Prostate gland (tissue), 2 donors: ENCODE measurements around the gene CTXN2.

Source experiments
- POLR2AphosphoS5 ChIP-seq: sonication (generic); formaldehyde crosslinking; IDR thresholded peaks from one replicate; pipeline ENCODE4 v1.6.1; 2017; ENCODE audit warnings: antibody characterized with exemption
- TF ChIP-seq, protein P1 (sequence below), 4 experiments: fragments of 200-600 bp in 2 of 4; fragments of 450-650 bp in 2 of 4; sonication (generic) in 2 of 4; IDR thresholded peaks; 1 replicate in 3 of 4; 2 replicates in 1 of 4; pipeline ENCODE4 v1.5.1; 2016 to 2019; ENCODE audit warnings: antibody characterized with exemption in 4 of 4, mild to moderate bottlenecking in 2 of 4, moderate library complexity in 2 of 4

- TF ChIP-seq, protein P1, sequence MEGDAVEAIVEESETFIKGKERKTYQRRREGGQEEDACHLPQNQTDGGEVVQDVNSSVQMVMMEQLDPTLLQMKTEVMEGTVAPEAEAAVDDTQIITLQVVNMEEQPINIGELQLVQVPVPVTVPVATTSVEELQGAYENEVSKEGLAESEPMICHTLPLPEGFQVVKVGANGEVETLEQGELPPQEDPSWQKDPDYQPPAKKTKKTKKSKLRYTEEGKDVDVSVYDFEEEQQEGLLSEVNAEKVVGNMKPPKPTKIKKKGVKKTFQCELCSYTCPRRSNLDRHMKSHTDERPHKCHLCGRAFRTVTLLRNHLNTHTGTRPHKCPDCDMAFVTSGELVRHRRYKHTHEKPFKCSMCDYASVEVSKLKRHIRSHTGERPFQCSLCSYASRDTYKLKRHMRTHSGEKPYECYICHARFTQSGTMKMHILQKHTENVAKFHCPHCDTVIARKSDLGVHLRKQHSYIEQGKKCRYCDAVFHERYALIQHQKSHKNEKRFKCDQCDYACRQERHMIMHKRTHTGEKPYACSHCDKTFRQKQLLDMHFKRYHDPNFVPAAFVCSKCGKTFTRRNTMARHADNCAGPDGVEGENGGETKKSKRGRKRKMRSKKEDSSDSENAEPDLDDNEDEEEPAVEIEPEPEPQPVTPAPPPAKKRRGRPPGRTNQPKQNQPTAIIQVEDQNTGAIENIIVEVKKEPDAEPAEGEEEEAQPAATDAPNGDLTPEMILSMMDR (IDR thresholded peaks at IDR 0.05) = no peak
- no peak for TF ChIP-seq POLR2AphosphoS5
These were observed 45.5 kb upstream of the CTXN2 start for GRCh38 chr15:48145923-48146322.
